Hypothalamus (tissue), 51 donors: ENCODE results near the gene MEIS2.
A peak's percentile ranks its signal among the peaks of the same experiment; 100 is the strongest.

Experiments
- DNase-seq, 51 donors: peaks; one replicate each; lab custom pipeline; 2025; lab: John Stamatoyannopoulos, UW

The MEIS2 gene

DNA sequence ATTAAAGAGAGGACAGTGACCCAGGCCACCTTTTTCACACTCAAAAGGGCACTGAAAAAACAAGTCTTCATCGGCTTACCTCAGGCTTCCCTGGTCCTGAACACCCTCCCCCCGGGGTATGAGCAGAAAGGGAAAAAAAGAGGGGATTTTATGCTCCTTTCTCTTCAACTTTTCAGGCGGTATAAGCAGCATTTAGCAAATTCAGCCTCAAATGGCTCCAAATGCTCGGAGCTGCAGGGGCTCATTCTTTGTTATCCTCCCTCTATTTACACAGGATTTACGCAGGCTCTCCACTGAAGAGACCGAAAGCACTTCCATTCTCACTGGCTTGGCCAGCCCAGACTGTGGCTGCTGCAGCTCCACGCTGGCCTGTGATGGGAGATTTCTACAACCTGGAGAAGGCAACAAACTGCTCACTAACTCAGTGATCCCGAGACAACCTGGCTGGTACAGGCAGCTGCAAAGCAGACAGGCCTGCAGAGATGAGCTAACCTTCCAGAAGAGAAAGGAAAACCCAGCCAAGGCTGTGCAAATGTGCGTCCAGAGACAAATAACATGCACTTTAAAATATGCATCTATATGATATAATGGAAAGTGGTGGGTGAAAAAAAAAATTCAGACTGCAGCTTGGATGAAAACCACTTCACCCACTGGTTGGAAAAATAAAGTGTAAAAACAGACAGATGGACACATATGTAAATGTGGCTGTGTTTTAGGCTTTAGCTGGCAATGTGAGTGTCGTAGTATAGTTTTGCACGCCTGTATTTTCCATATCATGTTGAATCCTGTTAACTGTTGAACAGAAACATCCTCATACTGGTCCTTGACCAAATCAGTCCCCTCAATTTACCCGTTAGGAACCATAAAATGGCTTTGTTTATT is 54.2 kb downstream of the MEIS2 start:
- peak in 13 of 51 donors; percentile 1 to 54 (median 13) for DNase-seq

DNA sequence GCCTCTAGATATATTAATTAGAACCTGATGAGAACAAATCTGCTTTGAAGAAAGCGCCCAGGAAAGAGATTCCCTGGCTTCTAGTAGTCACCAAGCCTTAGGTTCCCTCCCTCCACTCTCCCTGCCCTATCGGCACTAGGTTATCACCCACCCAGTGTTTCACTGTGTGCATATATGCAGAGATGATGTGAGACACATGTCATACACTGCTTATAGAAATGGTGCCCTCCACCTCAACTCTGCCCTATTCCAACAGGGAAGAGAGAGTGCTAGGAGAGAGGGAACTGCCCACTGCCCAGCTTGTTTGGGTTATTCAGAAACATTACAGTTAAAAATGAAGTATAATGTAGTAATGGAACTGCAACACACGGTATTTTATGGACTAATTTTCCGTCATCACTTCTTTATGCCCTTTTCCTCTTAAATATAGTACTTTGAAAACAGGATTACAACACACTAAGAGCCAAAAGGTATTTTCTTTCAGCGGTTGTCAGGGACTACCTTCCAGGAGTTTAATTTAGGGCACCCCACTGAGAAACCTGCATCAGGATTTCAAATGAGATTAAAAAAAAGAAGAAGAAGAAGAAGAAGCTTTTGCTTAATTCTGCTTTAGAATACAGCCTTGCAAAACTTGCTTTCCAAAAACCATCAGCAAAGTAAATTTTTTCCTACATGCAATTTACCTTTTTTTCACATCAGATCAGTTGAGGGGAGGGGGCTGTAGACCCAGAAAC is 55.3 kb downstream of the MEIS2 start:
- no peak for DNase-seq

DNA sequence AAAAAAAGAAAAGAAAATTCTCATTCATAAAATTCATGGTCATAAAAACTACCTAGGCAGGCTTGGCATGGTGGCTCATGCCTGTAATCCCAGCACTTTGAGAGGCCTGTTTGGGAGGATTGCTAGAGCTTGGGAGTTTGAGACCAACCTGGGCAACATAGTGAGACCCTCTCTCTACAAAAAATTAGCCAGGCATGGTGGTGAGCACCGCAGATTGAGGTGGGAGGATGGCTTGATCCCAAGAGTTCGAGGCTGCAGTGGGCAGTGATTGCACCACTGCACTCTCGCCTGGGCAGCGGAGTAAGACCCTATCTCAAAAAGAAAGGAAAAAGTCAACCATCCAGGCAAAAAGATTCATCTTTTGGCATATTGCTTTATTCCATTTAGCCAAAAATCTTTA is 58.5 kb downstream of the MEIS2 start:
- no peak for DNase-seq

DNA sequence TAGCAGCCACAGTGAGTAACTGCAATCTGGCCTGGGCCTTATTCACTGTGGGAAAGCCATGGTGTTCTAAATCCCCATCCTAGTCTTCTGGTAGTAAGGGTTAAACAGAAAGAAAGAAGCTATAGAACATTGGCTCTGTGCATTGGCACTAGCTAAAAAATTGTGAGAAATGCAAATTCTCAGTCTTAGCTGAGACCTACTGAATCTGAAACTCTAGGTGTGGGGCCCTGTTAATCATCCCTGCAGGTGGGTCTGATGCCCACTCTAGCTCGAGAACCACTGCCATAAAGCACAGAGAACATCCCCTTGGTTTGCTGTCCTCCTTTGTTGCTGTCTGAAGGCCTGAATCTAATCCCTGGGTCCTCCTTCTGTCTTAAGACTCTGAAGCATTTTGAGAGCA is 59.3 kb downstream of the MEIS2 start:
- no peak for DNase-seq

DNA sequence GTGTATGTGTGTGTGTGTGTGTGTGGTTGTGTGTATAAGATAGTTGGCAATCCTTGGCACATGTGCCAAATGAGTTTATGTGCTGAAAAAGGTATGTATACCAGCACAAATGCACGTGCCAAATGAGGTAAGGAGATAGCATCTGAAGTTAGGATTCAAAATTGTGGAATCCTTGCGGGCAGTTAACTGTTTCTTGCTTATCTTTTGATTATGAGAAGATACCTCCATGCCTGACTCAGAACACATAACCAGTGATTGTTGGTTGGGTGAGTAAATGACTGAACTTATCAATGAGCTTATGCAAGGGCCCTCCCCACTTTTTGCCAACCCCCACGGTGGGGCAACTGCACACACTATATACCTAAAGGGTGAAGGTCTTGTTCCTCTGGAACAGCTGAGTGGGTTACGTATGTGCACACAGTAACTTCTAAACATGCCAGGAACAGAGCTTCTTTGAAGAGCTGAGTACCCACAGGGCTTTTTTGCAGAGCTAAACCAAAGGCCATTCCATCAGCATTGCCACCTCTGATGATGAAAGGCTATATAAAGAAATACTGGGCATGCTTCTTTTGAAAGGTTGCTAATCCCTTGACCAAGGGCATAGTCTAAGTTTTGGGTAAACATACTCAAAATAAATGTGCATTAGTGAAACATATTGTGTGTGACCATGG is 60.1 kb downstream of the MEIS2 start:
- DNase-seq: no peak

DNA sequence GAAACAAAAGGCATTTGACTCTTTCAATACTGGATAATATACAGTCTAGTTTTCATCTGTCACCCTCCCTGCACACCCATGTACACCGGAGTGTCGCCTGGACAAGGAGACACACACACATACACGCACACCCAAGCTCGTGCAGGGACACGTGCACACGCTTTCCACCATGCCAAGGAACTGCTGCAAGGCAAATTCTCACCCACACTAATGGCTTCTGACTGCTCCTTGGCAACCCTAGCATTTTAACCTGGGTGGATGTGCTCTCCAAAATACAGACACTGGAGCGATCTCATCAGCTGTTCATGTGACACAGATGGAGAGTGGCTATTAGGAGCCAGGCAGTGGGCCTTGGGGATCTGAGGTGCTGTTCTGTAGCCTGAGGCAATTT is 61.6 kb downstream of the MEIS2 start:
- no peak for DNase-seq

DNA sequence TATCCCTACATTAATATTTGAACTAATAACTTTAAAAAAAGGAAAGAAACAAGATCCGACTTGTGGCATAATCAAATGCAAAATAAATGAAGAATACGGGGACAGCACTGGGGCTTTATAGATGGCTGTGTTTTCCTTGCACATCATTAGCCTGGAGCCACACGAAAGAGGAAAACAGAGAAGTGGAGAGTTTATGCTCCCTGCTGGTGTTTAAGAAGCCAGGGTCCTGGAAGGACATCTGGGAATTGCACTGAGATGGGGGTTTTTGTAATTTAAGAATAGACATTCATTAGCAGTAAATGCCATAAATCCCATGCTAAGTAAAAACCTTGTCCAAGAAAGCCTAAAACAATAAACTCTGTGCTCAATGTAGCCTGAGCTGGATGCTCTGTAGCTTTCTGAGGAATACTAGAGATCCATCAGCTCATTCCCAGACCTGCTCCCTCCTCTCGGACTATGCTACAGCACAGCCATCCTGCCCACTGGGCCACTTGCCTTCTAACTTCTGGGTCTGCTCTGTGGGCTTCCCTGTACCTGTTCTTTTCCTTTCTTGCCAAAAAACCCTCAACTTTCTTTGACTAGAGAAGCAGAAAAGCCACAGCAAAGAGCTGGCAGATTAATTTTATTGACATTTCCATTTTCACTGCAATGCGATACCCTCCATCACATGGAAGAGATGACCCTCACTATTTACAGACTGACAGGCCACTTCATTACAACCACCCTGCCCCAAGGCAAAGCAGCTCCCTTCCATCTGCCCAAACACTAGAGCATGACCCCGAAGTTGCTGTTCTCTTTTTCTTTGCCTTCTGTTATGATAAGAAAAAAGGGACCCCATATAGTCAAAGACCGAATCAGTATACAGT is 62.3 kb downstream of the MEIS2 start:
- DNase-seq: no peak

DNA sequence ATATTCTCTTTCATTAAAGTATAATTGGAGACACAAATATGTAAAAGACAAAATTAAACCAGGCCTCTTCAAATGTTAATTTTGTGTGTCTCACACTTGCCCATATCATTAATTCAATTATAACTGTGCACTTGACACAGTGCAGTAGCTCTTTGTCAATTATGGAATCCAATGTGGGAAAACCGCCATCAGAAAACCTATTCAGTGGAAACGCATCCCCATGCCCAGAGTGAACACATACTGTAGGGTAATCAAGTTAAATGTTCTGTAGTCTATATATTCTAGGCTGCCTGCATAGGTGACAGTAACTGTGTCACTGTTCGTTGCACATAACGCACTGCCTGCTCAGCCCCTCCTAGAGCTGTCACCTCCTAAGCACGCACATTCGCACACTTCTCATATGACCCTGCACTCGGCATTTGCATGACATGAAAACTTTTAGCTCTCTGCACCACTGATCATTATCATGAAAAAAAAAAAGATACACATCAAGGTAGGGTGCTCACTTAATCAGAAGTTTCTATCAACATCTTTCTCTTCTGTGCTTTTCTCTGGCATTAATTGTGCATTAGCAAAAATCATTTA is 63.2 kb downstream of the MEIS2 start:
- DNase-seq: no peak

DNA sequence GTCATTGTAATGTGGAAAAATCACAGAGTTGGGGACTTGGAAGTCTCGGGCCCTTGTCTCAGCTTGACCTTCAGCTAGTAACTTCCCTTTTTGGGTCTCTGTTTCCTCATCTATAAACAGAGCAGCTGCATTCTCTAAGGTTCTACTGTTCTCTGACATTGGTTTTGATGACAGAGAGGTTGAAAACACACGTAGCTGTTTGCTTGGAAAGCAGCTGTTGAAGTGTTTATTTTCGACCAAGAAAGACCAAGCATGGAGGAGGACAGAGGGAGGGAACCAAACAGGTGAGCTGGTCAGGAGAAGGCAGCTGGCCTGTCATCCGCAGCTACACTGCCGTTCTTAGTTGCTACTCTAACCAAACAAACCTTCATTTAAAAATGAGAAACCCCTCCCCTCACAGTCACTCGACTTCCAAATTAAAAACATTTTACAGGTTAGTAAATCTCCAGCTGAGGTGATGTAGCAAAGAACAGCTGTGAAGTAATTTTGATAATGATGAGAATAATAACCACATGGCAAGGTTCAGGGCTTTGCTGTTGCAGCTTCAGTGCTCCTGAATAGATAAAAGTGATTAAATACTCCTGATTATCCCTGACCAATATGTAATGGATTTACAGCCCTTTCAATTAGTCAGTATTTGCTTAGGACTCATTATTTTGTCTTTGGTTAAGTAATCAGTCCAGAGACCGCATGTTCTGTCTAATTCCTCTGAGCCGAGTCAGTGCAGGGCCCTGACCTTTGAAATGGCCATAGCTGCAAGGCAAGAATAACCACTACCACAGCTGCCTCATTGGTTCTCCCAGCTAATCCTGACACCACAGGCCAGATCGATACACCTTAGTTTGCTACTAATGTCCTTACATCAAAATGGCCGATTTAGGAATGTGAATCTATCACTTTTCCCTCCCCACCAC is 65.3 kb downstream of the MEIS2 start:
- DNase-seq: no peak

DNA sequence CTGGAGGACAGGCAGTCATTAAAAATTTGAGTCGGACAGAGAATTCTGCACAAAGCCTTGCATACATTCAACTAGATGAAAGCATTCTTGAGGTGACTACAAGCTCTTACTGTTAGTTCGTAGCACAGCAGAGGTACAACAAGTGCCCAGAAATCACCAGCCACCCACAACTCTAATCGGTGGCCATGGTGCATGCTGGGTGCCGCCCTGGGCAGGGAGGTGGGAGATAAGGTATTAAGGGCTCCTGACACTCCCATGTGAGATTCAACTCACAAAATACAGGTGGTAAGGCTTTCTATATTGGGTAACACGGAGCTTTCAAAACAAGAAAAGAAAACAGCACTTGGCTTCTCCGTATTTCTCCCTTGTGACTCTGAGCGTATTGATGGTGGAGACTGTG is 66.0 kb downstream of the MEIS2 start:
- no peak for DNase-seq

DNA sequence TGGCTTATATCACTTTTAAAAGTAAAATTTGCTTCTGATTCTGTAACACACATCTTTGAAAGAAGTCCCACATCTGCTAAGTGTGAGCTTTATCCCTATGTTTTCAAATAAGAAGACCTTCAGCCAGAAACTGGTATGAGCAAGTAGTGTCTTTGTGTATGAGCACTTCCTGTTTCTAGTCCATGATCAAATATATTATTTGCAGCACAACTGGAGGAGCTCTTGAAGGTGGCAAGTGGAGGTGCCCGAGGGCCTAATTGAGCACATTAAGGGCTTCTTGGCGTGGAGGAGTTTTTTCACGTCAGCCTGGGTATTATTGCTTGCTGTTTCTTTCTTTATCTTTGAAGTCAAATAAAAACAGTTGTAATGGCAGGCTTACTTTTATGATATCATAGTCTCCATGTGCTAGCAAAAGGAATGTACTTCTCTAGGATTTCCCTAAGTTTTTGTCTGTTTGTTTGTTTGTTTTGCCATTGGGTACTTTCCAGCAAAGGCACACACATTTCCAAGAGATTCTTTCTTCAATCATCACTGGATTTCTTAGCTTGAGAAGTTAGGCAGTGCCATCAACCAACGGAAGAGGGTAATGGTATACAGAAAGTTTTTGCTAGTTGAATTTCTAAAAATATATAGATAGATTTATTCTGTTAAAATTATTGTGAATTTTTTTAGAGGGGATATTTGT is 68.1 kb downstream of the MEIS2 start:
- DNase-seq: no peak

DNA sequence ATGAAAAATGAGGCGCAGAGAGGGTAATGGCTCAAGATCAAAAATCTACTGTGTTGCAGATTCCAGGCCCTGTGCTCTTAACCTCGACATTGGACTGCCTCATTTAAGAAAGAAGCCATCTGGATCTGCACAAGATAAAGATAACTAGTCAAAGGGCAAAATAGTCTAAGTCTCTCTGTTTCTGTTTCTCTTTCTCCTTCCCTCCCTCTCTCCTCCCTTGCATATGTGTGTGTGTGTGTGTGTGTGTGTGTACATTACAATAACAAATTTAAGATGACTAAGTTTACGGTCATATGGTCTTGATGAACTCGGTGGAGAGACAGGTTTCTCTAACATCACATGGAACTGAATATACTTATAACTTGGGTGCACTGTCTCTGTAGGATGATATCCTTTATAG is 69.2 kb downstream of the MEIS2 start:
- DNase-seq: no peak

DNA sequence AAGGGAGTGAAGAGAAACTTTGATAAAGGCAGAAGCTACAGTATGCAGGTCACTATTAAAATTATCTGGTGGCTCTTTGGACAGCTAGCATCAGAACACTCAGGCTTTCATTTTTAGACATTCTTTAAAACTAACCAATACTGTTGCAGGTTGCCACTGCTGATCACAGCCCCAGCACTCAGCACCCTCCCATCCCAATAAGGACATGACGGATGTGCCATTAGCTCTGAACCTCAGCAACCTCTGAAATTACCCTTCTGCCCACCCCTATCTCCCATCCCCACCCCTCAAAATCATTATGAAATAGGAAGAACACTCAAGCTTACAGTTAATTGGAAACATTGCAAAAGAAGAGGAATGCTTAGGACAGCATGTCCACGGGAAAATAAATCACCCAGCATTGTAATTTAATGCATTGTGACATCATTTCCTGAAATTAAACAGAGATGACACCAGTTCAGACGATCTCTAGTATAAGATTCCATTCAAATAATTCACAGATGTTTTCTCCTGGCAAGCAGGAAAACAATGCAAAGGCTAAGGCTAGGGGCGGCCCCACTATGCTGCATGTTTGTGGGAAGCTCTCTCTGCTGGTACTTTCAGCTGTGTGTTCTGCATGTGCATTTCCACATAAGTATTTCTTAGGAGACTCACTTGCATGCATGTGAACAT is 71.6 kb downstream of the MEIS2 start:
- no peak for DNase-seq

DNA sequence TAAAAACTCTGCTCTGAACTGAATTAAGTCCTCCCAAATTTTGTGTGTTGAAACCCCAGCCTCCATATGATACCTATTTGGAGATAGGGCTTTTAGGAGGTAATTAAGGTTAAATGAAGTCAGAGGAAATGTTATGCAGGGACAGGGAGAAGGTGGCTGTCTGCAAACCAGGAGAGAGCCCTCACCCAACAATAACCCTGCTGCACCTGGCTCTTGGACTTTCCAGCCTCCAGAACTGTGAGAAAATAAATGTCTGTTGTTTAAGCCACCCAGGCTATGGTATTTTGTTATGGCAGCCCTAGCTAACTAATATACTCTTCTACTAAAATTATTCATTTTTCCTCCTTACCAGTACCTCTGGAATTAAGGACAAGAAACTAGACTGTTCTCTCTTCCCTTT is 79.5 kb downstream of the MEIS2 start:
- DNase-seq: no peak

DNA sequence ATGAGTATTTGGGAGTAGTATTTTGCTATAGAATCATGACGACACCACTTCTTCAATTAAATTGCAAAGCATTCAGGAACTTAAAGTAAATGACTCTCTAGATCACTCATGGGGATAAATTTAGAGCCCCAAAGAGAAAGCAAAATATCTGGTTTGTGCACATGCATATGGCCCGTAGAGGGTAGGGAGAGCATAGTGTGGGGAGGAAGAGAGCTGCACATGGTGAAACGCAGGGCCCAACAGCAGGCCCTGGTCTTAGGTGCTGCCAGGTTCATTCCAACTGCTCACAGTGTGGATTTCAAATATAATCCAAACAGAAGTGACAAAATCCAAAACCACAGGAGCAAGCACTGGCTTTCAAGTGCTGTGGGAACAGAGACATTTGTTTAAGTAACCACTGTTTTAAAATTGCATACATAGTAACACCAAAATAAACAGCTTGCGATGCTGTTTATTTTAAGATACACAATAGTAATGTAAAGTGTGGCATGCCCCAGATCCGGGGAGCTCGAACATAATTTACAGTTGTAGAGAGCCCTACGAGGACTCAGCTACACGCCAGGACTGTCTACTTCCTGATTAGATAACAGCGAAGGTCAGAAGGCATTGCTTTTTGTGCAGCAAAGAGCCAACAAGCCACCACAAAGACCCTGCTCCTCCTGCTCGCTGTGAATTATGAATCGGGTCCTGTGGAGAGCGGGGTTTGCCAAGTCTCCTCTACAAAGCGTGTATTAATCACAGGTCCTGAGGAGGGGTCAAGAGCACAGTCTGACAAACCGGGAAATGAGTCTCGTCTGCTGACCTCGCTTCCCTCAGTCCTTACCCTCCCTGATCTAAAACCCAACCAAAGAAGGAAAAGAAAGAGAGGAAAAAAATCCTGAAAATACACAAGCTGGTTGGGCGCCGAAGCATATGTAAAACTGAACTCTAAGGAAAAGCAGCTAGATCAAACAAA is 80.6 kb downstream of the MEIS2 start:
- peak in 1 of 51 donors; percentile 8 for DNase-seq

DNA sequence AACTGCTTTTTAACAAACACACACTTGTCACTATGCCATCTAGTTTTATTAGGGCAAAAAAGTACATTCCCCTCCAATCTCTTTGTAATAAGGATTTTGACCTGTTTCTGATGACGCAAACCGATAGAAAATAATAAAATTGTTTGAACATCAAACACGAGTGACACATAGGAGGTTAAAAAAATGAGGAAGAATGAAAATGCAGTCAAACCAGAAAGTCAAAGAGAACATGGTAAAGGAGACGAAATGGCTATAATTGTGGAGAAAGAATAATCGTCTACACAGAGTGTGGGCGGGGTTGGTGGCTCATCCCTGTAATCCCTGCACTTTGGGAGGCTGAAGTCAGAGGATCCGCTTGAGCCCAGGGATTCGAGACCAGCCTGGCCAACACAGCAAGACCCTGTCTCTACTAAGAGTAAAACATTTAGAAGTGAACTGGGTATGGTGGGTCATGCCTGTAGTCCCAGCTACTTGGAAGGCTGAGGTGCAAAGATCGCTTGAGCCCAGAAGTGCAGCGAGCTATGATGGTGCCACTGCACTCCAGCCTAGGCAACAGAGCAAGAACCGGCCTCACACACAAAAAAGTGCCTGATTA is 83.2 kb downstream of the MEIS2 start:
- DNase-seq: no peak
